HG03354 (cell line): ENCODE measurements around the gene HACD2.

Experiments used
- ATAC-seq: cut with Tn5 transposase; IDR thresholded peaks from one replicate; pipeline ENCODE4 v1.9.1; 2021; ENCODE audit warnings: mild to moderate bottlenecking; ENCODE audit not compliant: unreplicated experiment, poor library complexity, severe bottlenecking

Gene HACD2

DNA sequence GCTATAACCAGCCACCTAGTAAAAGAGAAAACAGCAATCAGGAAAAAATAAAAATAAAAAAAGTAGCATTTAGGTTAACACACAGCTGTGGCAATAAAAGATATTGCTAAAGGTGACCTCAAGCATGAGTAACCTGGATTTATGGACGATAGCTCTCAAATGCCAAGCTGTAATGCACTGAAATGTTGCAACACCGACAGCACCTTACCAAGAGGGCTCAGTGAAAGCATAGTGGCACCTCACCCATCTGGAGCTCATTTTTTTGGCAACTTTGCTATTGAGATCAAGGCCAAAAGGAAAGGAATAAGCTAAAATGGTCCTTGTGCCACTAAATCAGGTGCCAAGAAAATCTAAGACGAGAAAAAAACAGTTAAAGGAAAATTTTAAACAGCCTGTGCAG is 2.5 kb downstream of the HACD2 start:
- ATAC-seq = no peak

- no peak for ATAC-seq
These were observed 8.7 kb downstream of the HACD2 start for GRCh38 chr3:123576122-123576521.

- no peak for ATAC-seq
These were observed 12.9 kb downstream of the HACD2 start for GRCh38 chr3:123571973-123572365.

DNA sequence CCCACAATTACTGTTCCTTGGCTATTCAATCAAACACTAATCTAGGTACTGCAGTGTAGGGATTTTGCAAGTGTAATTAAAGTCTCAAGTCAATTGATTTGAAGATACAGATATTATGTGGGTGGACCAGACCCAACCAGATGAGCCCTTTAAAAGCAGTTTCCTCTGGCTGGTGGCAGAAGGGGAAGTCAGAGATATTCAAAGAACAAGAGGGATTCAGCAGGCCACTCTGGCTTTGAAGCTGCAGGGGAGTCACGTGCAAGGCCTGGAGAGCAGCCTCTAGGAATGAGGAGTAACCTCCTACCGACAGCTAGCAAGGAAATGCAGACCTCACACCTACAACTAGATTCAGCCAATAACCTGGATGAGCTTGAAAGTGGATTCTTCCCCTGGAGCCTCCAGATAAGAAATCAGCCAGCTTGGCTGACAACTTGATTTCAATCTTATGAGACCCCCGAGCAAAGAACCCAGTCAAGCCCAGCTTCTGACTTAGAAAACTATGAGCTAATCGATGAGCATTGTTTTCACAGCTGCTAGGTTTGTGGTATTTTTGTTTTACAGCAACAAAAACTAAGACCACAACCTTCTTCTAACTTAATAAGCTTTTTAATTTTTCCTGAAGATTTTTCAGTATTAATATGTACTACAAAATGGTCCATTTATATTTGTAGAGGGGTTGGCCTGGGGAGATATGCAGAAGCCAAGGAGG is 13.4 kb downstream of the HACD2 start:
- no peak for ATAC-seq

DNA sequence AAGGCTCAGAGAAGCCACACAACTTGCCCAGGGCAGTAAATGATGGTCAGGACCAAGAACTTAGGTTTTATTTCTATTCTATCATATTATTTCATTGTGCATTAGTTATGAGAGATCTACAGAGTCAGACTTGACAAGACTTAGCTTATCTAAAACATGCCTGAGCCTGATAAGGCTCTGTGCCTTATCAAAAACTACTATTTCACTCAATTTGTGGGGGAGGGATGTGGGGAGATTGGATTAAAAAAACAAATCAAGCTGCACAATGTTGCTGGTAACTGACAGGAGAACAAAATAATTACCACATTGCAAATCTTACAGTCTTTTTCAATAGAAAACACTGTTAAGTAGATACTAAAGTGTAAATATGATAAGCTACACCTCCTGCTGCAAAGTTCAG is 16.0 kb downstream of the HACD2 start:
- no peak for ATAC-seq

GRCh38 chr3:123568034-123568433 is 16.8 kb downstream of the HACD2 start:
- ATAC-seq = no peak

DNA sequence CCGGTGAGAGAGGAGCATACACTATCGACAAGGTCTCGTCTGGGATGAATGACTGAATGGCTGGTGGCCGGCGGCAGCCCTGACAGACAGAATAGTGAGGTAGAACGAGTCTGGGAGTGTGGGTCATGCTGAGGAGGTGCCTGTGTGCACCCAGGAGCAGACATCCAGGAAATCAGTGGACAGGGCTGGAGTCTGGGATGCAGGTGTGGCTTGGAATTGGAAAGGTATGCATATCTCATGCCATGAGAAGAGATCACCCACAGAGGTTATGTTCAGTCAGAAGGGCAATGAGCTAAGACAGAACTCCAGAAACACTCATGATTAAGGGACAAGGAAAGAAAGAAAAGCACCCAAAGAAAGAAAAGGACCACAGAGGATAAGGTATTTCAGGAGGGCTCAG is 20.8 kb downstream of the HACD2 start:
- no peak for ATAC-seq

- no peak for ATAC-seq
These were observed 22.3 kb downstream of the HACD2 start for GRCh38 chr3:123562547-123562946.

GRCh38 chr3:123561188-123561587 is 23.7 kb downstream of the HACD2 start:
- ATAC-seq = no peak

DNA sequence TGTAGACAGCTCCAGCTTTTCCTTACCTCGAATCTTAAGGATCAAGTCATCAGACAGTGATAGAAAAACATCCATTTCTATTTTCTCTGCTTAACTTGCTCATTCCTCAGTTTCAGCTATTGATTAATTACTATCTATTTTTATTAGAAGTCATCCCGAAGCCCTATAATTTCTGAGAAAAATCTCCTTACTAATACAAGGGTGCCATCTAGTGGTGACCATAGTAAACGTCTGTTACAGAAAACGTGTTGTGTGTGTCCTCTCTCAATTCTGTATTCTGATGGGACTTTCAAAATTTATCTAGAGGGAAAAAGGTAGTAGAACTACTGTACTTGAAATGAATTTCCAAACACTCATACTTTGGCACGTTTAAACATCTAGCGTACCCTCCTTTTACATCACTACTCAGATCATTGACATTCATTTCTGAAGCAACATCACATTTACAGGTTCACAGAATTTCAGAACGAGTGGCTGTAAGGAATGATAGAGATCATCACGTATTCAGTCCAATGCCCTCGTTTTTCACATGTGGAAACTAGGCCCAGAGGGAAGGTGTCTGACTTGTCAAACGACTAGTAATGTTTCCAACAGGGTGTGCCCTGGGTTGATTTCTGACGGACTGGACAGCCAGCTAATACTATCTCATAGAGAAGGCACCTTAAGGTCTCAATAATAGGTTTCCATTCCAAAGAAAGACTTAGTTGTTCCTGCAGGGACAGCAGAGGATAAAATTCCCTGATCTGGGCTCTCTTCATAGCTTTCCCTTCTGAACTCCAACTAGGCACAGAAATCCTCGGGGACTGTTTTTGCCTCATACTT is 25.6 kb downstream of the HACD2 start:
- ATAC-seq = no peak

DNA sequence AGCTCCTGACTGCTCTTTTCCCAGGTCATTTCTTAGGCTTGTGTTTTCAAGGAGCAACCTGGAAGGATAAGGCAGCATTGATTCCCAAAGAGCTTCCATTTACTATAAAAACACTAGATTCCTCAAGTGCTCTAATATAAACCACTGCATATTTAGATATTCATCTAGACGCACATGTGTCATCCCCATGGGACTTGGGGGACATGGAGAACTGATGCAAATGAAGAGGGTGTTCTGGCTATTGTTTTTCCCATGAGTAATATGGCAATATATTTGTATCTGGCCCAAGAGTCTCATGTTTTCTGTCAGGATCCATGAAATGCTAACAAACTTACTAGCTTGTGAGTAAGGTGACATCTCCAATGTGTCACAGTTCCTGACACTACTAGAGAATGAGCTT is 31.3 kb downstream of the HACD2 start:
- no peak for ATAC-seq

DNA sequence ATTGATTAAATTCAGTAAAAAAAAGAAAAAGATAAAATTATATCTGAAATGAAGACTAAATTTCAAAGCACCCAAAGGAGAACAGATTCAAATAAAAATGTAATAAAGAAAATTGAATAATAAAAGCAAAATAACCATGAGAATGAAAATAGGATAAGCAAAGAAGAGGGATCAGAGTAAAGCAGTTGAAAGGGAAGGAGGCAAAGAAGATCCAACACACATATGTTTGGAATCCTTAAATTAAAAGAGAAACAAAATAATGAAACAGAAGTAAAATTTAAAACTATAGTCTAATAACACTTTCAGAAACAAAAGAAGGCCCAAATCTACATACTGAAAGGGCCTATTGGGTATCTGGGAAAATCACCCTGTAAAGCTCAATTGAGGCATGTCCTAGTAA is 32.1 kb downstream of the HACD2 start:
- no peak for ATAC-seq

DNA sequence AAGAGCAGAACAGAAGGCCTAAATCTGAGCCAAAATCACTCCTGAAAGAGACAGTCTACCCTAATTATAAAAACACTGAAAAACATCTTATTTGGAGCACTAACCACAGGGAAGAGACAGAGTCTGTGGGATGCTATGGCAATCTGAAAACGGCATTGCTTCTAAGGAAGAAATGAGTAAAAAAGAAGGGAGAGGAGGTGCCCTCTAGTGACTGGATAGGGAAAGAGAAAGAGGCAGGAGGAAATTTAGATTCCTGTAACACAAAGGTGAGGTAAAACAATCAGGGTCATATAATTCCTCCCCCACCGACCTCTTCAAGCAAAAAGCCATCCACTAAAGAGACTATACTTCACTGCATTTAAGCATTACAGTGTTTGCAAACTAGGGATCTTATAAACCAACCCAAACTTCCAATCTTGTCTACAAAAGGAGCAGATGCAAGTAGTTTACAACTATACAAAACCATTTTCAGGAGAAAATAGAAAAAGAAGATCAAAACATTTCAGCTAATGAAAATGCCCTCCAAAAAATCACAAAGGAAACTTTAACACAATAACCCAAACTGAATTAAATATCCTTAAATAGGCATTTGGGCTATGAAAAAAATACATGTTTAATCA is 32.6 kb downstream of the HACD2 start:
- ATAC-seq = no peak

DNA sequence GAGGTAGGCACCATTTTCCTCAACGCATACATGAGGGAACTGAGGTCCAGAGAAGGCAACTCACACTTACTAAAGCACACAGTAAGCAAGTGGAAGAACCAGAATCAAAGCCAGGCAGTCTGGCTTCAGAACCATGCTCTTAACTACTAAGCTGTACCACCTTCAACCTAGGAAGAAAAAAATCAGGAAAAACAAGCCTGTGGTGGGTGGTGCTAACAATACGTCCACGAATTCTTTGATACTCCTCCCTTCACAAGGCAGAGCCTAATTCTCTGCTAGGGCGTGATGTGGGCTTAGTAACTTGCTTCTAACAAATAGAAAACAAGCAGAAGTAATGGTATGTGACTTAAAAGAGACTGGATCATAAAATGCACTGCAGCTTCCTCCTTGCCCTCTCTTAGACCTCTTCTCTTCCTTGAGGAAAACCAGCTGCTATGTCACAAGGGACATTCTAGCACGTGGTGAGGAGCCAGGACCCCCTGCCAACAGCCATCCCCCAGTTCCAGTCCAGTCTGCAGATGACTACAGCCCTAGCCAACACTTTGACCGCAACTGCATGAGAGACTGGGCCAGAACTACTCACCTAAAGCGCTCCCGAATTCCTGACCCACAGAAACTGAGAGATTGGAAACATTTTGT is 36.9 kb downstream of the HACD2 start:
- no peak for ATAC-seq

DNA sequence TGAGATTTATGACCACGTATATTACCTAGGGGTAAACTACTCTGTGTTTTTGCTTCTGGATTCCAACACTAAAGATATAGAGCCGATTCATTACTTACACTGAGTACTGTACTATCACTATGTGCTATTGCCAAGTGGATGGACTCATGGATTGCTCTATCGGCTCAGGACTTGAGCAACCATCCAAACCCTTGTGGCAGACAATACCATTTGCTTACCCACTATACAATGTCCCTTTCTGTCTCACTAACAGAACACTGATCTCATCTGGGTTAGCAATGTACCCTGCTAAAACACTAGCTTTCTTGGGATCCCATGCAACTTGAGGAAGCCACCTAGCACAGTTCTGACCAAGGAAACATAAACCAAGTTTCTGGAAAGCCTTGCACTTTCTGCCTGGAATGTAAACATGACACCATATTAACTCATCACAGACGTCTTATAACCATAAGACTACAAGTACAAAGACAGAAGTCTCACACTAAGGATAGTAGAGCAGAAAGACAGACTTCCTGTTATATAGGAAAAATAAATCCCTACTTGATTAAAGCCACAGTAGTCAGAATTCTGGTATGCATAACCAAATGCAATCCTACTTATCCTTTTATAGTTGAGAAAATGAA is 38.6 kb downstream of the HACD2 start:
- ATAC-seq = no peak

DNA sequence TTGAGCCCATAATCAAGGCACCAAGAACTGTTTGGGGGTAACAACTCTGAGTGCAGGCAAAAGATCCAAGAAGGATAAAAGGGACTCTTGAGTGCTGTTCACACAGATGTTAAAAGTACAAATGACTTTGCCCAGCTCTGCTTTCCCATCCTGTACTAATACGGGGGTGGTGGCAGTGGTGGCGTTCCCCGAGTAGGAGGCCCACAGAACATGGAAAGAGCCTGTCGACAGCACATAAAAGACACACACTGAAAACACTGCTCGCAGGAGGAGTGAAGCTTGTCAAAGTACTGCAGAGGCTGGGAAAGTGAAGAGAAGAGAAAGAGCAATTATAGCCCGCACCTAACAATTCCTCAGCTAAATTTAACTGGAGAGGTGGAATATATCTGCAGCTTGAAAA is 40.9 kb downstream of the HACD2 start:
- no peak for ATAC-seq

DNA sequence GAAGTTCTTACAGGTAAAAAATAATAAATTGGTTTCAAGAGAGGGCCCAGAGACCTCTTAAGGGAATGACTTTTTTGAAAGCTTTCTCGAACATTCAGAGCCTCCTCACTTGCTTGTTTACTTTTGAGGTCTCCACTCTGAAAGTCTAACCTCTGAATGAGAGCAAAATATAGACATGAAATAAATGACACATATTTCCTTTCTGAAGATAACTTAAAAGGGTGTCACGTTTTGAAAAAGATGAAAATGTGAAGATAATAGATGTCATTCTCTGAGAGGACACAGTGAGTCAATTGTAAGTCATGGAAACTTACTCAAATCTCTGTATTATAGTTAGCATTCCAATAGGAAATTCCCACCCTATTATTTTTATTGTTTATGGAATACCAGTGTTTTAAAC is 44.6 kb downstream of the HACD2 start:
- no peak for ATAC-seq

DNA sequence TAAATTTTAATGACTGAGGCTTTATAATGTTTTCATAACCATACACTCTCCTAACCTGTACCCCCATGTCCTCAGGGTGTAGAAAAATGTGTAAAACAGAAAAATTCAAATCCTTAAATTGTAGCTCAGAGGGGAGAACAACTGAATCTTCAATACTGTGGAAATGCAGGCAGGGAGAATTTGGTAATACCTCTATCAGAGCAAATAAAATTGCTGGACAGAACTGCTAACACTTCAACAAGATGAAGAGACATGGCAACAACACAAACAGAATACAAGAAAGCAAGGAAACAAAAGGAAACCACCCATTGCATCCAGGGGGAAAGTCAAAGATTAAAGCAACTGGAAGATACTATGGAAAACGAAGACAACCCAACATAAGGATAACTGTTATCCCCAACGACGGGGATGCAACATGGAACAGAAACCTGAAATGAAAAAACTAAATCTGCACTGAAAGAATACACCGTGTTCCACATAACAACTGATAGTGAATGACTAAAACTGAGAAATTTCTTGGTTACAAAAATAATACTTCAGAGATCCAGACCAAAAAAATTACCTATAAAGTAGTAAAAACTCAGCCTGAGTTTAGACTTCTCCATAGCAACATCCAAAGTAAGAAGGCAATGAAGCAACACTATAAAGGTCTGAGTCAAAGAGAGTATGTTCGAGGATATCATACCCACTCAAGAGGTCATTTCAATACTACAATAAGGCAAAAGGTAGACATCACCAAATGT is 48.5 kb downstream of the HACD2 start:
- peak; percentile 76 for ATAC-seq

DNA sequence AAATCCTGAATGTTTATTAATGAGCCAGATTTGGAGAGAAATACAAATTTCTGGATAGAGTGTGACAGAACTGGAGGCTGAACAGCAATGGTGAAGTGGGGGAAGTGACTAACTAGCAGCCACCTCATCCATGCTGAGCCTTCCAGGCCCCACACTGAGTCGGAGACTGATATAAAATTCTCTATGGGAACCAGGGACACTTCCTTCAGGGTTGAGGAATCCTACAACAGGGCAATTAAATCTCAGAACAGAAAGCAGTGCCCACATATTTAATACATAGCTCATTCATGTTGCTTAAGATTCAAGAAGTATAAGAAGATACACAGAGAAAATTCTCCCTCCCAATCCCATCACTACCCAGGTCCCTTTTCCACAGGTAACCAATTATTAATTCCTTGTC is 49.3 kb downstream of the HACD2 start:
- no peak for ATAC-seq
